ENCODE results near the gene TTC16. TPM values are rescaled to one million over a fixed set of nuclear protein-coding genes. Genes with fewer than 3 reads are reported as not detected.

Gene TTC16
- total and polyA plus RNA-seq, 2 of the 8 experiments (the other 6 are each of a cell fraction or from before 2014, with no cell fraction given) = 0.03 TPM; not detected in 1

DNA sequence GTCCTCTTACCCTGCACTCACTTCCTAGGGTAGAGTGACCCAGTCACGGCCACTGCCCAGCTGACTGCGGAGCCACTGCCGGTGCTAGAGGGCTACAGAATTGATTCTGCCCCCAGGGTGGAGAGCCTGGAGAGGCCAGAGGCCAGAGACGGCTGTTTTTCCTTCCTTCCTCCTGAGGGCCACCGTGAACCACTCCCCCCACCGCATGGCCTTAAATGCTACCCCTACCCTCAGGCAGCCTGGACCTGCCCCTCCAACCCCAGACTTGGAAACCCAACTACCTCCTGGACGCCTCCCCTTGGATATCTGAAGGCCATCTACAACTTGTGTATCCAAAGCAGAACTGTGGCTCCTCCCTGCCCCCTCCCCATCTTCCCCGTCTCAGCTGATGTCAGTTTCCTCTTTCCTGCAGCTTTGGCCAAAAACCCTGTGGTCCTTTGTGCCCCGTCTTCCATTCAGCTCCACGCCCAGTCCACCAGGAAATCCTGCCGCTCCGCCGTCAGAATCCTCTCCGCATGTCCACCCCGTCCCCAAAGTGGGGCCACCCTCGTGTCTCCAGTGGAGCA is 46.3 kb downstream of the TTC16 start (continued):
- no peak for TF ChIP-seq TAF7 (optimal IDR thresholded peaks at IDR 0.05; ENCODE audit: borderline replicate concordance, low read depth, low read length)
- TF ChIP-seq HDAC2 (IDR thresholded peaks at IDR 0.05; ENCODE audit: borderline replicate concordance in 1 of 2, low read depth in 2 of 2, low read length in 2 of 2) = no peak
- no peak for TF ChIP-seq PHF8 (conservative IDR thresholded peaks at IDR 0.05; ENCODE audit: low read depth, low read length)
- no peak for TF ChIP-seq KDM4A (IDR thresholded peaks at IDR 0.05; ENCODE audit: low read depth, low read length, severe bottlenecking)
